Stimulated activated CD8-positive, alpha-beta memory T cell treated with anti-CD3 and anti-CD28 coated beads, Interleukin-2, amount 100 ng/mL, for 1 hour (primary cell): Measurements from ENCODE around the gene RAB11A.
"Not testable (repeated sequence)": the region's sequence is repeated elsewhere in the genome, so short reads cannot be mapped to it uniquely, and the experiment has no call there.

Experiments used
- DNase-seq, 2 donors: peaks; one replicate each; pipeline ENCODE4 v3.0.0-alpha.2; 2020; ENCODE audit warnings: low read depth in 2 of 2

The RAB11A gene

DNA sequence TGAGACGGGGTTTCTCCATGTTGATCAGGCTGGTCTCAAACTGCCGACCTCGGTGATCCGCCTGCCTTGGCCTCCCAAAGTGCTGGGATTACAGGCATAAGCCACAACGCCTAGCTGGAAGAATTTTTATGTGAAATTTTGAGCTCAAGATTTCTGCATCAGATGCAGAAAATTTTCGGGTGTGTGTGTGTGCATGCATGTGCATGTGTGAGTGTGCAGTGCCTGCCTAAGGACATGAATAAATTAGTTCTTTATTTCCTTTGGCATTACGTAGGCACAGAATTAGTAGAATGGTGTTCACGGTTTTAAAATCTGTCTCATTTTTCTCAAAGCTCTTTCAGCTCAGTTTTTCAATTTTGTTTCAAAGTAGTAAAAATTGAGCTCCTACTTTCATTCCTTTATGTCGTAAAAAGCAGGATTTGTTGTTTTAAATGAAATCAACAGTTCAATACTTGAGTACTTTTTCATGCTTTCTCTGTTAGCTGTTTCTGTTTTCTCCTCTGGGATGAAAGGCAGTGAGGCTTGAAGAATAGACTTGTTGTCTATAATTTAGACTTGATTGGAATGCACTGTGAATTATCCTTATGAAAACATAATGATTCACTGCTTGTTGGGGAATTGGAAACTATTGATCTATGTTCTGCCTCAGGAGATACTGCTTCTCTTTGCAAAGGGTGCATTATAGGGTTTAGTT lies 23.3 kb upstream of the RAB11A start:
- no peak for DNase-seq

DNA sequence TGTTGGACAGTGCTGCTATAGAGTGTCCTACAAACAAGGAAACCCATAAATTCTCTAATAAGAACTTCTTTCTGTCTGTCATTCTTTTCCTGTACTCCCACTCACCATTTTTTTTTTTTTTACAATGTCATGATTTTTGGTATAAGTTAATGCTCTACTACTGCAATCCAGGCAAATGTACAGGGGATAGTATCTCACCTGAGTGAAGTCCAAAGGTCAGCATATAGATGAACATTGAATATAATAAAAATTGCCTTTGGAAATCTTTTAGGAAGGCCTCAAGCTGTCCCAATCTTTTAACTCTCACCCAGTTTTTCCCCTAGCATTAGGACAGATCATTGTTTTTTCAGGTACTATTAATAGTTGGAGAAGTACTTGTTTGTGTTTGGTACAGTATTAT lies 21.3 kb upstream of the RAB11A start:
- DNase-seq: no peak

DNA sequence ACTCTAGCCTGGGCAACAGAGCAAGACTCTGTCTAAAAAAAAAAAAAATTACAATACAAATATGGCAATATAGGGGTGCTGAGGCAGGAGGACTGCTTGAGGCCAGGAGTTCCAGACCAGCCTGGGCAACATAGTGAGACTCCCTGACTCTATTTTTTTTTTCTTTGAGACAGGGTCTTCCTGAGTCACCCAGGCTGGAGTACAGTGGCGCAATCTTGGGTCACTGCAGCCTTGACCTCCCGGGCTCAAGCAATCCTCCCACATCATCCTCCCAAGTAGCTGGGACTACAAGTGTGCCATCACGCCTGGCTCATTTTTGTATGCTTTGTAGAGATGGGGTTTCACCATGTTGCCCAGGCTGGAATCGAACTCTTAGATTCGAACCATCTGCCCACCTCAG lies 17.3 kb upstream of the RAB11A start:
- no peak for DNase-seq

DNA sequence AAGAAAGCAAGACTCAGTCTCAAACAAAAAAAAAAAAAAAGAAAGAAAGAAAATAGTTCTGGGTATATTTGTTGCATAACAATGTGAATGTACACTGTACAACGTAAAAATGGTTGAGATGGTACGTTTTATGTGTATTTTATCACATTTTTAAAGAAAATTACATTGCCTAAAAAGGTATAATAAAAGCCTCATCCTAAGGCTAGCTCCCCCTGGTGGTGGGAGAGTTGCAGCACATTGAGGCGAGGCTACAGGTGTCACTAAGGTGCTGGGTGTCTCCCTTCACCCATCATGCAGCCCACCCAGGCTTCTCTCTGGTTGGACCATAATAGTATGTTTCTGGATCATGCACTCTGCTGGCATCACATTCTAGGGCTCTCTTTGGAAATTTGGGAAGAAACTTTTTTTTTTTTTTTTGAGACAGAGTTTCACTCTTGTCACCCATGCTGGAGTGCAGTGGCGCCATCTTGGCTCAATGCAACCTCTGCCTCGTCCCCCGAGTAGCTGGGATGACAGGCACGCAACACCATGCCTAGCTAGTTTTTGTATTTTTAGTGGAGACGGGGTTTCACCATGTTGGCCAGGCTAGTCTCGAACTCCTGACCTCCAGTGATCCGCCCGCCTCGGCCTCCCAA lies 12.4 kb upstream of the RAB11A start:
- peak; percentile 56 to 74 for DNase-seq

DNA sequence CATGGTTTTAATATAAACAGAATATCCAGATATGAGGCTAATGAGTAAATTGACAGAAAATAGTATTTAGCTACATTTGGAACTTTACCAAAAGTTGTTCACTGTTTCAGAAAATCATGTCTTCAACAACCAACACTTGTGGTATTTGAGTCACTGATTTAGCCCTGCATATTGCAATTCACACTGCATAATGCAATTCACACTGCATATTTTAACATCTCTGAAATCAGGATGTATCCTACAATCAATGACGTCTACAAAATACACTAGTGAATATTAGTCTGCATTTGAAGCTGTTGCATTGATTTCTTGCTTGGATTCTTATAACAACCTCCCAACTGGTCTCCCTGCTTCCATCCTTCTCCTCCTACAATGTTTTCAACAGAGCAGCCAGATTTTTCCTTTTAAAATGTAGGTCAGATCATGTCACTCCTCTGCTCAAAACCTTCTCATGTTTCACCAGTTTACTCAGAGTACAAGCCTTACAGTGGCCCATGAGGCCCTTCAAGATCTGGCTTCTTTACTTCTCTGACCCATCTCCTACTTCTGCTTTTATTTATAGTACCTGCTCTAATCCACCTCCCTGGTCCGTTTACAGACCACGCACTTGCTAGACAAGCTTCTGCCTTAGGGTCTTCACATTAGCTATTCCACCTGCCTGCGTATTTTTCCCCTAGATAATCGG lies 11.4 kb upstream of the RAB11A start:
- DNase-seq: no peak

DNA sequence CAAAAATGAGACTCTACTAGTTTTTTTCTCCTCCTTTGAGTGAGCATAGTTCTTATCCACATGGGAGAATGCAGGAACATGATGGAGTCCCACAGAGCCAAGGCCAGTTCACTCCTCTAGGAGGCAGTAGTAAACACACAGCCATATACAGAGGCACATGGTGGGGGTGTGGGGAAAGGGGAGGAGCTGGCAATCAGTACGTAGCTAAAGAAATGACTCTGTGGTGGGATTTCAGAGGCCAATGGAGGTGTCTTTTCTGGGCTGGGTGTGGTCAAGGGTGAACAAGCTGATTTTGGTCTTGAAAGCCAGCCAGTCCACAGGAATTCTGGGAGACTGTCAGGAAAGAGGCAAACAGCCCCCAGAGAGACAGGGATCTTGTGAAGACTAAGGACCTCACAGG lies 6.6 kb upstream of the RAB11A start:
- peak in 1 of 2 donors; percentile 9 for DNase-seq

DNA sequence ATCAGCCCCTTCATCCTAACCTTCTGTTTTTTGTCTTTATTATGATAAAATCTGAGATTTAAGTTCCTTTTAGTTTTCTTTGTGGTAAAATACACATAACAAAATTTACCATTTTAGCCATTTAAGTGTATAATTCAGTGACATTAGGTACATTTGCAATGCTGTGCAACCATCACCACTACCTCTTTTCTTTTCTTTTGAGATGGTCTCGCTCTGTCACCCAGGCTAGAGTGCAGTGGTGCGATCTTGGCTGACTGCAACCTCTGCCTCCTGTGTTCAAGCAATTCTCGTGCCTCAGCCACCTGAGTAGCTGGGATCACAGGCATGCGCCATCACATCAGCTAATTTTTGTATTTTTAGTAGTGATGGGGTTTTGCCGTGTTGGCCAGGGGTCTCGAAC lies 6.2 kb upstream of the RAB11A start:
- no peak for DNase-seq

DNA sequence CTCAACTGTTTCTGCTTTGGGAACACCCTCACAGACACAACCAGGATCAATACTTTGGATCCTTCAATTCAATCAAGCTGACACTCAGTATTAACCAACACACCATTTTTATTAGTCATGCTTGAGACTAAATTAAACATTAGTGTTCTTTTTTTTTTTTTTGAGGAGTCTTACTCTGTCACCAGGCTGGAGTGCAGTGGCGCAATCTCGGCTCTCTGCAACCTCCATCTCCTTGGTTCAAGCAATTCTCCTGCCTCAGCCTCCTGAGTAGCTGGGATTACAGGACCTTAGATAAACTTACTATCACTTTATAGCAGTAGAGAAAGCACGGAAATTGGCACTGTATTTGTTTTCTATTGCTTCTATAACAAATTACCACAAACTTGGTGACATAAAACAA lies 2.0 kb upstream of the RAB11A start:
- DNase-seq: no peak

DNA sequence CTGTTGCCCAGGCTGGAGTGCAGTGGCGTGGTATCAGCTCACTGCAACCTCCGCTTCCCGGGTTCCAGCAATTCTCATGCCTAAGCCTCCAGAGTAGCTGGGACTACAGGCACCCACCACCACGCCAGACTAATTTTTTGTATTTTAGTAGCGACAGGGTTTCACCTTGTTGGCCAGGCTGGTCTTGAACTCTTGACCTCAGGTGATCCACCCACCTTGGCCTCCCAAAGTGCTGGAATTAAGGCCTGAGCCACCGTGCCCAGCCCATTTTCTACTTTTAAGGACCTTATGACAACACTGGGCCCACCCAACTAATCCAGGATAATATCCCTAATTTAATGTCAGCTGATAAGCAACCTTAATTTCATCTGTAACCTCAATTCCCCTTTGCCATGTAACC lies 1.4 kb upstream of the RAB11A start:
- DNase-seq: not testable (repeated sequence)

DNA sequence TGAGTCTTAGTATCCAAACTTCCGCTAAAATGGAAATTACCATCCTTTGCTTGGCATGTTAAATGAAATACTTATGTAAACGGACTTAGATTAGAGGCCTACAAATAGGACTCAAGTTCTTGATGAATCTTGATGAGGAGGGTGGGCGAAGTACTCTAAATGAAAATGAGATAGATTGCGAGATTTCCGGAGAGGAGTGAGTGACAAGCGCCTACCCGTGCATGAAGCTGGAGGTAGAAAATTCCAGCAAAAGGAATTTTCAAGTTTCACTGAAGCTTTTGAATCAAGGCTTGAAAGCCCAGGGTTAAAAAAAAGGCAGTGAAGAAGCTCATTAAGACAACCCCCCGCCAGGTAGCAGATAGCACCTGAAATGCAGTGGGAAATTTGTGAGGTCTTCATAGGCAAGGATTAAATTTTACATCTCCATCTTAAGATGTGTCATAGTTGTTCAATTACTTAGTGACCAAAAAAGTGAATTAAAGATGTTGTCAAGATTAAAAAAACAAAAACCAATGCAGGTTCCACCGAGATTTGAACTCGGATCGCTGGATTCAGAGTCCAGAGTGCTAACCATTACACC lies 655 bp upstream of the RAB11A start:
- DNase-seq: no peak

DNA sequence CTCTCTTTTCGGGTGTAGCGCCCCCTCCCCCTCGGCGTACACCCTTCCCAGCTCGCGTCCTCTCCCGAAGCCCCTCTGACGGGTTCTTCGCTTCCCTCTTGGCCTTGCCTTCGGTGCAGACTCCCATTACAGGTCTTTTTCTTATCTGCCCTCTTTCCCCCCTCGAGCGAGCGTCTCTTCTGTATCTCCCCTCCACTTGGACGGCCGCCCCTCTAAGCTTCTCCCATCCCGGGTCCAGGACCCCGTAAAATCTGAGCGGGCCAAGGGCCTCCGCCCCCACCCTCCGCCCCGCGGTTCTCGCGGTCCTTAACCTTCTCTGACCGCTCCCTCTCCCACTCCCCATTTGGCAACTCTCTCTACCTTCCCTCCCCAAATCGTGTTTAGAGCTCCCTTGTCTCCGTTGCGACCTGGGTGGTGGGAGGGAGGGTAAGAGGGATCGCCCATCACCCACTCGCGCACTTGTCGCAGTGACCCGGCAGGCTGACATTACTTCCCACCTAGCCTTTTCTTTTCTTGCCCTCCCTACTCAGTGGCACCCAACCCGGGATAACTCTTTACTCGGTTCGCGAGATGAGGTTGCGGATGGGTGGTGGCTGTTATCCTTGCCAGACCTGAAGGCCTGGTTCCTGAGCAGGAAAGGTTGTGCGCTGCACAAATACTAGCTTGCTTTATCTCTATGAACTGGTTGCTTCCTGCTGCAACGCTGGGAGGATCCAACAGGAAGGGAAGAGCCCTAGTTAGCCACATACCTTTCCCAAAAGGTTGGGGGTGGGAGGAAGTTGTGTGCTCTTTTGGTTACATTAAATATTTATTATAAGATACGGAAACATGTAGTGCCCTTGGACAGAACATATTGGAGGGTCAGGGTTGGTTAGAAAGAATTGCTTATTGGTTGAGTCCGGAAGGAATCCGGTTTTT lies 922 bp downstream of the RAB11A start:
- peak in 1 of 2 donors; percentile 1 for DNase-seq

DNA sequence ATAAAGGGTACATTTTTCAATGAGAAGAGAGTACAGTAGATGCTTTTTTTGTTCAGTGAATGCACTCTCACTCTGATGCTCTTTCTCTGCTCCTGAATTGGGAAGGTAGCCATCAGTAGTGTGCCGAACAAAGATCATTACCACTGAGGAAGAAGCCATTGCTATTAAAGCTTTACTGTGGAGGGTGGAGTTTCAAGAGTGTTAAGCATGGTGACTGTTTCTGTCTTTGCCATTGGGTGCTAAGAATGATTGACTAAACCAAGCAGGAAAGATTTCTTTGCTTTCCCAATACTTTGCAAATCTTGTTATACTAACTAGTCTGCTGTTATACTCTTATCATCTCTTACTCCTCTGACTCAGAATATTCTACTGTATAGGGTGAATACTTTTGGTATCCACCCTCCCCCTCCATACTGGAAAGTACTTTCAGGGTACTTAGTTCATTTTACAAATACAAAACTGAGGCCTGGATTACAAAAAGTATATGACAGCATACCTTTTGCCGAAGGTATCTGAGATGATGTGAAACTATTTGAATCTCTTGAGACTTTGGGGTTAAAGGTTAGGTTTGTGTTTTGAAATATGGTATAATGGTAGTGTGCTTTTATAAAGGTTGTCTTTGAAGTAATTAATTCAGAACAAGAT lies 1.7 kb downstream of the RAB11A start:
- no peak for DNase-seq

DNA sequence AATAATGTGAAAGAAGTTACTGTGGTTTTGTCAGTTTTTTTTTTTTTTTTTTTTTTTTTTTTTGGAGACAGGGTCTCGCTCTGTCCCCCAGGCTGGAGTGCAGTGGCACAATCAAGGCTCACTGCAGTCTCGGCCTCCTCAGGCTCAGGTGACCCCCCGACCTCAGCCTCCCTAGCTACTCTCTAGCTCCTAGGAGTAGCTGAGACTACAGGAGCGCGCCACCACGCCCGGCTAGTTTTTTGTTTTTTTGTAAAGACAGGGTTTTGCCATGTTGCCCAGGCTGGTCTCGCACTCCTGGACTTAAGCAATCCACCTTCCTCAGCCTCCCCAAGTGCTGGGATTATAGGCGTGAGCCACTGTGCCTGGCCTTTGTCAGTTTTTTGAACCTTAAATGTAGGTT lies 2.6 kb downstream of the RAB11A start:
- not testable (repeated sequence) for DNase-seq

DNA sequence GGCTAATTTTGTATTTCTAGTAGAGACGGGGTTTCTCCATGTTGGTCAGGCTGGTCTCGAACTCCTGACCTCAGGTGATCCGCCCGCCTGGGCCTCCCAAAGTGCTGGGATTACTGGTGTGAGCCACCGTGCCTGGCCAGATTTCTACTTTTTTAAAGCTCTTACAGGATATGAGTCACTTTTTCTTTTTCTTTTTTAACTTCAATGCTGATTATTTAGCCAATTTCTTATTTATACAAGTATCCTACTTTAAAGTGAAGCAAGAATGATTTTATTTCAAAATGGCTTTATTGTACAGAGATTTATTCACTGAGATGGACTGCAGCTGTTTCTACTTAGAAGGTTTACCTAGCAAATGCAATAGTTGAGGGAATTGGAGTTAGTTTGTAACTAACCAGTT lies 3.3 kb downstream of the RAB11A start:
- DNase-seq: not testable (repeated sequence)

DNA sequence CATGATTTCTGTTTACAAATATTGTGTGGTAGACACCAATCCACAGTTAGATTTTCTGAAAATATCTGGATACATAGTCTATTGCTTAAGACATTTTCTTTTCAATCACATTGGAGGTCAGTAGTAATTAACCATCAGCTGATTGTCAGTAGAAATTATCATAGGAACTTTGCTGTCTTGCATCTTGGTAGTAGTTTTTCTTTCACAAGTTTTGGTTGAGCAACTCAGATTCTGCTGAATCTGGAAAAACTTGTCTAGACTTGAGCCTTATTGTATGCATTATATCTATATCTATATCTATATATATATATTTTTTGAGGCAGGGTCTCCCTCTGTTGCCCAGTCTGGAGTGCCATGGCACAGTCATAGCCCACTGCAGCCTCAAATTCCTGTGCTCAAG lies 4.0 kb downstream of the RAB11A start:
- DNase-seq: no peak

DNA sequence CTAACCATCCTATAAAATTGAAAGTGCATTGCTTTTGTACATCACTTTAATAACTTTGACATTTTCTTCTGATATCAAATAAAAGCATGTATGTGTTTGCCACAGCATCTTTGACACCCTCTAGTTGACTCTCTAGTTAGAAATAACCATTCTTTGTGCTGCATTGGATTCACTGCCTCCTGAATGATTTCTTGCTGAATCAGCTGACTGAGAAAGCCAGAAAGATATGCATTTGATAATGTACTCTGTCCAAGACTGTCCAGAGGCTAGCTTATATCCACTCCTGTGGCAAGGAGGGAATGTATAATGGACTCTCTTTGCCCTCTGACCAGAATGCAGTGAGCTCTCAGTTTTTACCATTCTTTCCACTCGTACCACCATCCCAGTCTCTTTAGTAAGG lies 6.2 kb downstream of the RAB11A start:
- DNase-seq: no peak

DNA sequence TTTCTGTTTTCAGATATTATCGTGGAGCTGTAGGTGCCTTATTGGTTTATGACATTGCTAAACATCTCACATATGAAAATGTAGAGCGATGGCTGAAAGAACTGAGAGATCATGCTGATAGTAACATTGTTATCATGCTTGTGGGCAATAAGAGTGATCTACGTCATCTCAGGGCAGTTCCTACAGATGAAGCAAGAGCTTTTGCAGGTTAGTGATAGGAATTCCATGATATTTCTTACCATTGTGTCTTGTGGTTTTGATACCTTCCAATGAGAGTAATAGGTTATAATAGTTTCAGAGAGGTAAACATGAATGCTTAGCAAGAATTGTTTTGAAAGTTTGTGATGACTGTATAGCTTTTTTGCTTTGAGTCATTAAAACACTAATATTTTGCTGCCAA lies 8.5 kb downstream of the RAB11A start:
- no peak for DNase-seq

DNA sequence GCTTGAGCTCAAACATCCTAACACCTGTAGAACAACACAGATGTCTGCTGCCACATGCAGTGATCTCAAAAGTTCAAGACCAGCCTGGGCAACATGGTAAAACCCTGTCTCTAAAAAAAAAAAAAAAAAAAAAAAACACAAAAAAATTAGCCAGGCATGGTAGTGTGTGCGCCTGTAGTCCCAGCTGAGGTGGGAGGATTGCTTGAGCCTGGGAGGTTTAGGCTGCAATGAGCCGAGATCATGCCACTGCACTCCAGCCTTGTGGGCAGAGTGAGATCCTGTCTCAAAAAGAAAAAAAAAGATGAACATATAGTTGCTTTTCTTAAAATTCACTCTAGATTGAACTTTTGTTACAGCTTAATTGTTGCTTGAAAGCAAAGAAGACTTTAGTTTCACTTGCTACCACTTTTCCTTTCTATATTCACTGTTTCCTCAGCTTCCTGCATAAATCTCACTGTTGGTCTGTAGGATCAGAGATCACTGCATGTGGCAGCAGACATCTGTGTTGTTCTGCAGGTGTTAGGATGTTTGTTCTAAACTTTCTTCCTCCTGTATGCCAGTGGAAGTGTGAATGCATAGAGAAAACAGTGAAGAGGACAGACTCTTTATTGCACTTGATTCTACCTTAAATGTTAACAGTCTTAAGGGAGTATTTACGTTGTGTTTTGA lies 12.6 kb downstream of the RAB11A start:
- DNase-seq: no peak

DNA sequence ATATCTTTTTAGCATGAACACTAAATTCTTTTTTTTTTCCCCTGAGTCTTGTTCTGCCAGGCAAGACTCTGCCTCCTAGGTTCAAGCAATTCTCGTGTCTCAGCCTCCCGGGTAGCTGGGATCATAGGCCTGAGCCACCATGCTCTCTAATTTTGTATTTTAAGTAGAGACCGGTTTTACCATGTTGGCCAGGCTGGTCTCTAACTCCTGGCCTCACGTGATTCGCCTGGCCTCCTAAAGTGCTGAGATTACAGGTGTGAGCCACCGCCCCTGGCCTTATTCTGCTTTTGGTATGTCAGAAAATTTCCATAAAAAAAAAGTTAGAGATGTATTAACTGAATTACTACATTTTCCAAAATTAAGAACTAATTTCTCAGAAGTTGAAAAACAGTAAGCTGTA lies 14.3 kb downstream of the RAB11A start:
- no peak for DNase-seq

DNA sequence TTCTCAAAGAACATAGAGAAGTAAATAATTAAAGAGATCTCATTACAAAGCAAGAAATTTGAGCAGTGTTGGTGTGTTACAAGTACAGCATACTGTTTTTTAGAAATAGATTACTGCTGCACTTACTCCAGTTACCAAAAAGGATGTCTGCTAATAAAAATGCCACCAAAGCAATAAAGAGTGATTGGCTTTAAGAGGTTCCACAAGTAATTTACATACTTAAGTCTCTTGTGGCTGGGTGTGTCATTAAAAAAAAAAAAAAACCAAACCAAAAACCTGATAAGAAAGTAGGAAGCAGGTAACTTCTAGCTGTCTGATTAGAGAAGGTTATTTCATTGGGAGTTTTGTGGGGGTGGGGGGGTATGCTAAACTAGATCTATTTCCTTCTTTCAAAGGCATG lies 15.2 kb downstream of the RAB11A start:
- DNase-seq: no peak
